Measurements from ENCODE around the gene AKIRIN2. TPM values are rescaled to one million over a fixed set of nuclear protein-coding genes. Genes with fewer than 3 reads are reported as not detected.
"Not testable (repeated sequence)": the region's sequence is repeated elsewhere in the genome, so short reads cannot be mapped to it uniquely, and the experiment has no call there.

AKIRIN2 gene
- total and polyA plus RNA-seq, 2 experiments from 2014 or later: 24.2 to 49.6 TPM

- WGBS (ENCODE audit: low lambda C conversion rate, missing lambda C conversion rate): 87% methylated on average over 9 of the region's 9 CpGs
- H3K27ac ChIP-seq: no peak overlapping the region
- H3K4me2 ChIP-seq: no peak overlapping the region
- no peak overlapping the region for H2AFZ ChIP-seq
- no peak for TF ChIP-seq EZH2phosphoT487 (IDR thresholded peaks at IDR 0.05; ENCODE audit: low read depth, severe bottlenecking, unreplicated experiment)
- TF ChIP-seq EZH2 (IDR thresholded peaks at IDR 0.05; ENCODE audit: borderline replicate concordance): no peak
- TF ChIP-seq CTCF (IDR thresholded peaks at IDR 0.05; ENCODE audit: poor library complexity): no peak
- no peaks in the 10 kb centered on the region for H3K79me2 ChIP-seq
- no peak for DNase-seq (ENCODE audit: low spot score)
- H3K27me3 ChIP-seq: no peaks in the 10 kb centered on the region
- H3K9me3 ChIP-seq (ENCODE audit: low read depth): no peaks in the 10 kb centered on the region
- no peak overlapping the region for H3K4me3 ChIP-seq
- no peaks in the 10 kb centered on the region for H3K36me3 ChIP-seq (replicated peaks; ENCODE audit: insufficient read depth, low read depth)
- H3K4me1 ChIP-seq (ENCODE audit: insufficient read depth): no peaks in the 10 kb centered on the region
- no peaks in the 10 kb centered on the region for H3K9me2 ChIP-seq (replicated peaks; ENCODE audit: insufficient read depth)
- H4K20me1 ChIP-seq (ENCODE audit: insufficient read depth, poor library complexity, severe bottlenecking): no peaks in the 10 kb centered on the region
Observed at GRCh38 chr6:87718662-87719433, 16.8 kb upstream of the AKIRIN2 start.

GRCh38 chr6:87716928-87717614 lies 15.0 kb upstream of the AKIRIN2 start:
- no peaks in the 10 kb centered on the region for H3K9me2 ChIP-seq (replicated peaks; ENCODE audit: insufficient read depth)
- no peak overlapping the region for H3K4me3 ChIP-seq
- no peak overlapping the region for H3K4me2 ChIP-seq
- no peaks in the 10 kb centered on the region for H3K27me3 ChIP-seq
- H3K9me3 ChIP-seq (ENCODE audit: low read depth): no peaks in the 10 kb centered on the region
- H3K36me3 ChIP-seq (replicated peaks; ENCODE audit: insufficient read depth, low read depth): no peaks in the 10 kb centered on the region
- H4K20me1 ChIP-seq (ENCODE audit: insufficient read depth, poor library complexity, severe bottlenecking): no peaks in the 10 kb centered on the region
- DNase-seq (ENCODE audit: low spot score): no peak
- H3K27ac ChIP-seq: no peak overlapping the region
- H3K79me2 ChIP-seq: no peaks in the 10 kb centered on the region
- no peak overlapping the region for H2AFZ ChIP-seq
- 57% methylated on average over 4 of the region's 4 CpGs for WGBS (ENCODE audit: low lambda C conversion rate, missing lambda C conversion rate)
- TF ChIP-seq CTCF (IDR thresholded peaks at IDR 0.05; ENCODE audit: poor library complexity) (no peak), EZH2phosphoT487 (IDR thresholded peaks at IDR 0.05; ENCODE audit: low read depth, severe bottlenecking, unreplicated experiment) (no peak), EZH2 (IDR thresholded peaks at IDR 0.05; ENCODE audit: borderline replicate concordance) (no peak)
- no peaks in the 10 kb centered on the region for H3K4me1 ChIP-seq (ENCODE audit: insufficient read depth)

GRCh38 chr6:87714093-87714842 lies 12.2 kb upstream of the AKIRIN2 start:
- no peaks in the 10 kb centered on the region for H3K9me2 ChIP-seq (replicated peaks; ENCODE audit: insufficient read depth)
- 80% methylated on average over 2 of the region's 2 CpGs for WGBS (ENCODE audit: low lambda C conversion rate, missing lambda C conversion rate)
- H3K9me3 ChIP-seq (ENCODE audit: low read depth): no peaks in the 10 kb centered on the region
- H4K20me1 ChIP-seq (ENCODE audit: insufficient read depth, poor library complexity, severe bottlenecking): no peaks in the 10 kb centered on the region
- no peak overlapping the region for H3K4me3 ChIP-seq
- no peaks in the 10 kb centered on the region for H3K36me3 ChIP-seq (replicated peaks; ENCODE audit: insufficient read depth, low read depth)
- no peaks in the 10 kb centered on the region for H3K27me3 ChIP-seq
- H3K27ac ChIP-seq: no peak overlapping the region
- no peaks in the 10 kb centered on the region for H3K4me1 ChIP-seq (ENCODE audit: insufficient read depth)
- no peak for DNase-seq (ENCODE audit: low spot score)
- no peak overlapping the region for H3K4me2 ChIP-seq
- no peaks in the 10 kb centered on the region for H3K79me2 ChIP-seq
- H2AFZ ChIP-seq: no peak overlapping the region
- TF ChIP-seq EZH2 (IDR thresholded peaks at IDR 0.05; ENCODE audit: borderline replicate concordance) (no peak), EZH2phosphoT487 (IDR thresholded peaks at IDR 0.05; ENCODE audit: low read depth, severe bottlenecking, unreplicated experiment) (no peak), CTCF (IDR thresholded peaks at IDR 0.05; ENCODE audit: poor library complexity) (no peak)

GRCh38 chr6:87712713-87713112 lies 10.7 kb upstream of the AKIRIN2 start:
- not testable (repeated sequence) for H3K27me3 ChIP-seq; H3K4me2 ChIP-seq; H2AFZ ChIP-seq; H3K36me3 ChIP-seq (replicated peaks; ENCODE audit: insufficient read depth, low read depth); H3K79me2 ChIP-seq; H3K27ac ChIP-seq; H3K9me2 ChIP-seq (replicated peaks; ENCODE audit: insufficient read depth); H4K20me1 ChIP-seq (ENCODE audit: insufficient read depth, poor library complexity, severe bottlenecking); H3K9me3 ChIP-seq (ENCODE audit: low read depth); H3K4me3 ChIP-seq; H3K4me1 ChIP-seq (ENCODE audit: insufficient read depth); DNase-seq (ENCODE audit: low spot score)
- WGBS (ENCODE audit: low lambda C conversion rate, missing lambda C conversion rate): 94% methylated on average over 3 of the region's 3 CpGs
